ENCODE measurements around the gene CFAP58.

CFAP58 gene

DNA sequence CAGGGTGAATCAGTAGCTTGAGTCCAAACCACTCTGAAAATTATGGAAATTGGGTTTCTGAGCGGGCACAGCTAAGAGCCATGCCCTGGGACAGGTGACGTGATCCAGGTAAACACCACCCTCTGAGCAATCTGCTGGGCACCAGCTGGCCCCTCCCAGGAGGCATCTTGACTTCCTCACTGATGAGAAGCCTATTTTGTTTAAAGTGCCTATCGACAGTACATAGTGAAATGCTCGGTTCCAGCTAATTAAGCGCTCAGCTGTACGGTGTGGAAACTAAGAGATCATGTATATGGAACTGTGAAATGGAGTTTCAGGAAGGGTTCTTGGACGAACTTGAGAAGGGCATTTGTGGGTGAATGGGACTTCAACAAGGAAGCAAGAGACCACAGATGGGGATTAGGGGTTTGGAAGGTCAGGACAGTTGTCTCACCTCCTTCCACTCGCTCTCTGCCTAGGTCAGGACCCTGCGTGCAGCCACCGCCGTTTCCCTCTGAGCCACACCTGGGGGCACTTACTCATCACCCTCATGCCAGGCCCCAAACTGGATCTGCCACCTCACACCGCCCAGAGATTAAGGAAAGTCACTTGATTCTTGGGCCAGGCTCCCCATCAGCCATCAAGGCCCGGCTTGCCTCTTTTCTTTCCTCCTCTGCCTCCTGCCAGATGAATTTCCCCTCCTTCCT, 18.5 kb upstream of the CFAP58 start:
- DNase-seq: no peak

DNA sequence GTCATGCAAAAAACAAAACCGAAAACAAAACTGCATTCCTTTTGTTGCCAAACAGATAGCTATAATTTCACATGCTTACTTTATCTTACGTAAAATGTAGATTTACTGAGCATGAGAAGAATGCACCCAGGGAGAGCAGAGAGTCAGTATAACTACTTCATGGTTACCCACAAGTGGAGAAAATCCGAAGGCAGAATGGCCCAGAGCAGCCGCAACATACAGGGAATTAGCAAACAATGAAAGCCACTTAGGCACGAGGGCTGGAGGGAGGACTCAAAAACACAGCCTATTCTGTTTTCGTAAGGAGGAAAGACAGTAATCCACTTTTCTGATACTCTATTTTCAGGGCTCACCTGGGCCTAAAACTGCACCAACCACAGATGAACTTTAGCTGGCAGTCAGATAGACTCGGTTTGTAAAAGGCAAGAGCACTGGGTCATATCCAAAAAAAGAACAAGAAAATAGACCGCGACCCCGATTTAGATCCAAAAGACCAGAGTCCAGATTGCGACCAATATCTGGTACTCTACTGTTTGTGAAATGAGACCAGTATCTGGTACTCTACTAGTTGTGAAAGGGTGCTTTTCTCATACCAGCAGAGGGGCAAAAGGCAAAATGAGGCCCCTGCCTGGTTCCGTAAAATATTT, 16.7 kb upstream of the CFAP58 start:
- no peak for DNase-seq

DNA sequence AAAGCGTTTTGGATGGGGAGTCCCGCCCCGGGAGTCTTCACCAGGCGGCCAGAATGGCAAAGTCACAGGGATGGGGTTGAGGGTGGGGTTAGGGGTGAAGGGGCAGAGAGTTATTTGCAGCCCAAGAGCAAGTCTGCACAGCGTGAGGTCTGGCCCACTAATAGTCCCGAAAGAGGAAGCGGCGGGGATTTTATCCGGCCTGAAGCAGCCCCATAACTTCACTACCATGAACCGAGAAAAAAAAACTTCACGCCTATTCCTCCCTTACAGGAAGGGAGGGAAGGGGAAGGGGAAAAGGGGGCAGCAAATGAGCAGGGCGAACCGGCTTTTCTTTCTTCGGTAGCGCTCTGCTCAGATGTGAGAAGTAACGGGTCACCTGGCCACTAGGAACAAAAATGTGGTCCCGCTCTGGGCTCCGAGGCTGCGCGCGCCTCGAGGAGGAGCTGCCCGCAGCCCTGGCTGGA, 16.1 kb upstream of the CFAP58 start:
- no peak for DNase-seq

DNA sequence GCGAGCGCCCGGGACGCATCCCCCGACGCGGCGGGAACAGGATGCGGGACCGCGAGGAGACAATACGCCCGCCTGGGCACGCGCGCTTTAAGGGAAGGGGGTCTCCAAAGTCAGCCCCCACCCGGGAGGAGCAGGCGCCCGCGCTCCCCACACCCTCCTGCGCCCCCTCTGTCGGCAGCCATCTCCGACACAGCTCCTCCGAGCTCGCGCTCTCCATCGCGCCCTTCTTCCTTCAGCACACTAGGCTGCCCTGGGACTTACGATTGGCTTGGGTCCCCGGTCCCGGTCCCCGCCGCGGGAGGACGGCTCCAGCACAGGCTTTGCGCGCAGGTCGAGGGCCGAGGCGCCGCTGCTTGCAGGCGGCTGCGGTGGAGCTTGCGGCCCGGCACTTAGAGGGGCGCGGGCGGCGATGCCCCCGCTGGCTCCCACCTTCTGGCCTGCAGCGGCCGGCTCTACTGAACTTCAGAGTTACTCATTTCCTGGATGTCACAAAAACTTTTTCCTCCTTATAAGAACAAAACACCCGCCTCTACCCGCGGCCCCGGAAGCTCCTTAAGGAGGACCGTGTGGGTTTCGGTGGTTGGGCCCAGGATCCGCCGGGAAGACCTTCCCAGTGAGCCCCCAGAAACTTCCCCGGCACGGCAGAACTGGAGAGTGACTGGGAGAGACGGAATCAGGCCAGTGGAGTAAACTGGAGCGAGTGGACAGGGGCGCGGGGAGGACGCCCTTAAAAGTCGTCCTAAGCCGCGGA, 15.5 kb upstream of the CFAP58 start, which contains the start of gene ITPRIP:
ITPRIP (minus strand) TSS at position 481 of the 751 bp plus-strand sequence. CDS start 22,414 bp downstream, outside the sequence.
- peak; percentile 52 for DNase-seq

DNA sequence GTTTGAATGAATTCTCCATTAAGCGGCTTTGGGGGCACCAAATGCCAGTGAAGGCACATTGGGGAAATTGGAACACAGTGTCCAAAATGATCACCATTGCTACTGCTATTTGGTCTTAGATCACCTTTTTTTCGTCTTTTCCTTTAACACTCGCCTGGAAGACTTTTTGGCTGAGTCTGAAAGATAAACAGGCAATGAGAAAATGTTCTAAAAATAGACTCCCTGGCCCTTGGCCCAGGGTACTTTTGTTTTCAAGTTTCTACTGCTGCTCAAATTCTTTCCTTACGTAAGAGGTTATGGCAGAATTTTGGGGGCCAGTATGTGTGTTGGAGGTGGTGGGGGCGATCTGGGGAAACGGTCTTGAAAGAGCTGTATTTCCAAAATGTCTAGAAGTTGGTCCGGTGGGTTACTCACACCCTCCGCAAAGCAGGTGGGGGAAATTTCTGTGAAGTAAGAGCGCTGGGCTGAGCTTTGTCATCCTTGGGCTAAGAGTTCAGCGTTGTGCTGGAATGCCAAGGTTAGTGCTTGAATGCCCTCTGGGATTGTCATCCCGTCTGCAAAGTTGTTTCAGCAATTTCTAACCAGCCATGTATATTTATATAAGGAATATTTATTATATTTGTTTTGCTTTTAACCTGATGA, 14.0 kb upstream of the CFAP58 start:
- no peak for DNase-seq

DNA sequence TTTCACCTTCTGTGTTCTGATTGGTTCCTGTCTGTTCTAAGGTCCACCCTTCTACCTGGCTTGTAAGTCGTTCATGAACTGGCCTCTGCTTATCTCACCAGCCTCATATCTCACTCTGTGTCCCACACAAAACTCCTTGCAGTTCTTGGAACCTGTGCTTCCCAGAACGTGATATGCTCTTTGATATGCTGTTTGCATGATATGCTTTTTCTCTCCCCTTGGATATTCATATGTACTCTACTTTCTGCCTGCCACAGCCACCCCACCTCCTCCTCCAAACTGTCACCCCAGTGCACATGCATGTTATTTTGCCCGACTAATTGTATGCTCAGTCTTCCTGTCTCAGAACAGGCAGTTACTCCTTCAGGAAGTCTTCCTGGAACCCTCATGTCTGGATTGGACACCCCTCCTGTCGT, 13.5 kb upstream of the CFAP58 start:
- no peak for DNase-seq

DNA sequence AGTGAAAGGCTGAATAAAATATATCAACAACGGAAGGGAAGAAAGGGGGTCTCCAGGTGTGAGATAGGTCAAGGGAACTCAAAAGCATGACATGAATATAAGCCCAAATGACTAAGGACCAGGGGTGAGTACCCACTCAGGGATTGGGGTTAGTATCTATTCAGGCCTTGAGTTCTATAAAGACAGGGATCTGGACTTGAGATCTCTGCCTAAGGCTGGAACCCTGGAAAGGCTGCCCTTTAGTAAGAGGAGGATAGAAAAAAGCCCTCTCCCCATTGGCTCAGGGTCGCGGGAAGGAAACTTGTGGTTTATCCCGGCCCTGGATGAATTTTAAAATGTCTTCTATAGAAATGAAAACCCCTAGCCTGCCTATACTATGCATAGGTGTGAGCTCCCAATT, 13.0 kb upstream of the CFAP58 start:
- no peak for DNase-seq

DNA sequence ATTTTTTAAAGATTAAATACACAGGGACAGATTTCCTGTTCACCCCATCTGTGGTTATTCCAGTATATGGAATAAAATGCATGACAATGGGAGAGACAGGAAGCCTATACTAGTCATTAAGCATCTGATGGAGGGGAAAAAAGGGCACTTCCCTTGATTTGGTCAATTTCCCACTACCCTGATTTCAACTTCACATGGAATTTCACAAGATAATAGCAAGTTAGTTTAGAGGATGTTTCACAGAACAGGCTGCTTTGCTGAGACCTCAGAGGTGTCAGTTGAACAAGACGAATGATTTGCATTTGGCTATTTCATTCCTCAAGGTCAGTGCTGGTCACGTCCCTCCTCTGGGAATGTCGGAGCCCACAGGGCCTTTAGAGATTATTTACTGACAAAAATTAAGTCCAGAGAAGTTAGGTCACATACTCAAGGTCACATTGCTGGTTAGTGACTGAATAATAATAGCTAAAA, 10.7 kb upstream of the CFAP58 start:
- no peak for DNase-seq

DNA sequence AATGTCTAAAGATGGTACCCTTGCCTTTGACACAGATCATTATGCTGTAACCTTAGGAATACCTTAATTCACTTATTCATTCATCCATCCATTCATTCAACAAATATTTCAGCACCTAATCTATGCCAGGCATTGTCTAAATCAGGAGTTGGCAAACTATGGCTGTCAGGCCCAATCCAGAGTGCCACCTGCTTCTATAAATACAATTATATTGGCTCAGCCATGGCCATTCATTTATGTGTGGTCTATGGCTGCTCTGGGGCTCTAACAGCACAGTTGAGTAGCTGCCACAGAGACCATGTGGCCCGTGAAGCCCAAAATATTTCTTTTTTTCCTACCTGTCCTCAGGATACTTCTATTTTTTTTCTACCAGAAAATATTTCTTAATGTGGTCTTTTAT, 9.4 kb upstream of the CFAP58 start:
- DNase-seq: no peak

DNA sequence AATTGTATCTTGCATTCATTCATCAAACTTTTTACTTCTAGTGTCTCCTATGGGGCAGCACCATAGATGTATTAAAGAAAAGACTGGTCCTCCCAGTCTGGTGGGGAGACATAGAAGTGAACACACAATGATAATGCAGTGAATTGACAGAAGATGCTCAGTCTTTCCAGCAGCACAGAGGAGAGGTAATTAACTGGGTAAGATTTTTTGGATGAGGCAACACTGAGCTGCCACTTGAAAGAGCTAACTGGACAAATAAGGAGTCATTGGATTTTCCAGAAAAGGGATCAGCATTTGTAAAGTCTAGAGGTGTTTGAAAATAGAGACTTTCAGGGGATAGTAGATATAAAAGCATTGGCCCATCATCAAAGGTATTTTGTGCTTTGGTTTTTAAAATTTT, 8.1 kb upstream of the CFAP58 start:
- DNase-seq: no peak

DNA sequence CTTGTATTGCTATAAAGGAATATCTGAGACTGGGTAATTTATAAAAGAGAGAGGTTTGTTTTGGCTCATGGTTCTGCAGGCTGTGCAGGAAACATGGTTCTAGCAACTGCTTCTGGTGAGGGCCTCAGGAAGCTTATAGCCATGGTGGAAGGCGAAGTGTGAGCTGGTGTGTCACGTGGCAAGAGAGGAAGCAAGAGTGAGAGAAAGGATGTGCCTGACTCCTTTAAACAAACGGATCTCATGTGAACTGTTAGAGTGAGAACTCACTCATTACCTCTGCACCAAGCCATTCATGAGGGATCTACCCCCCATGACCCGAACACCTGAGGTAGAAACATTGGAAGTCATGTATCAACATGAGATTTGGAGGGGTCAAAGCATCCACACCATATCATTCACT, 7.7 kb upstream of the CFAP58 start:
- no peak for DNase-seq

DNA sequence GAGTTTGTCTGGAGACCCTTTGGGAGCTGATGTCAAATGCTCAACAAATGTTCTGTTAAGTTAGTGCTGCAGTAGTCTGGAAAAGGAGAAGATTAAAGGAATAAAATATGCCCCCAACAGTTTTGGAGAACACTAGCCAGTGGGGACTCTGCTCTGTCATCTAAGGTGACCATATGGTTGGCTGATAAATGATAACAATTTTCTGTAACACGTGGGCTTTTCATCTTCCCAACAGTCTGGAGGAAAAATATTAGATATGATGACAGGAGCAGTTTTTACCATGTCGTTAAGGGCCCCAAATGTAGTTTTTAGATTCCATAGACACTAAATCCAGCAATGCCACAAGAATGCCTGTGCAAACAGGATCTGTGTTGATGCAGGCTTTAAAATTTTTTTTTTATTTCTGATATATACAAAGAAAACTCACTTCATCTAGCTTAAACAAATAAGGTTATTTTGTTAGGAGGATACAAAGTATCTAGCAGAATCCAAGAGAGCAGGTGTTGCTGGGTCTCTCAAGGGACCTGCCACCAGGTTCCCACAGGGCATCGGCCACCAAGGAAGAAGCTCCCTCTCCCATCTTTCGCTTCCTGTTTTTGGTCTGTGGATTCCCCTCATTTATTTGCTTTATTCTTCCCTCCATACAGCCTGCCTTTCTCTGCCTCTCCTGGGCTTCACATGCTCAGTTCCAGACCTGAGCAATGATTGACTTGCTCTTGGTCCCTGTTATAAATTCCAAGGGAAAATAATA, 6.2 kb upstream of the CFAP58 start:
- no peak for DNase-seq

DNA sequence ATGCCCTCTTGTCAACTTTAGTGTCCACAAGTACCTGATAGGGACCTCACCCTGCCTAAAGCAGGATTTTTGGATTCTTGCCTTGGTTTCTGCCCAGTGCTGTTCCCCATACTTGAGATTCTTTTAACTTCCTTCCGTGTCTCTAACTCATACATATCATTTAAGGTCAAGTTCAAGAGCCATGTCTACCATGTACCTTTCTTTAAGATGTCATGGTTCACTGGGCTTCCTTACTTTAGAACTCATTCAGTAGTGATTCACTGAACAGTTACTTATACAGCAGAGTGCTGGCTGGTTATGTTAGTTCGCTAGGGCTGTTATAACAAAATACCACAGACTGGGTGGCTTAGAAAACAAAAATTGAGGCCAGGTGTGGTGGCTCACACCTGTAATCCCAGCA, 5.0 kb upstream of the CFAP58 start:
- DNase-seq: no peak

DNA sequence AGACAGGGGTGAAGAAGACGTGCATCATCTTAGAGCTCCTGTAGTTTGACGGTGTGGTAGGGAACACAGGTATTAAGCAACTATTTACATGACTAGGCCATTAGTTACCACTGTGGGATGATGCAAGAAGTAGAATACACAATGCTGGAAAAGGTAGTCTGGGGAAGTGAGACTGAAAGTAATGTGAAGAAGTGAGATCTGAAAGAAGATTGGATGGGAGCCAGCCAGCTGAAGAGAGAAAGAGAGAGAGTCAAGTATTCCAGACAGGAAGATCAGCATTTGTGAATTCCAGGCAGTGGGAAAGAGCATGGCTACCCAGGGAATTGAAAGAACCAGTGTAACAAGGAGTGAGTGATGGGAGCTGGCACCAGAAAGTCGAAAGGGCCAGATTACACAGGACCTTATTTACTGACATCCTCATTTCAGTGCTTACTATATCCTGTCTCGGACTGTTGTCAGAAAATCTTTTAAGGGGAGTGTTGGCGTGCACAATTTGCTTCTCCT, 4.0 kb upstream of the CFAP58 start:
- no peak for DNase-seq

DNA sequence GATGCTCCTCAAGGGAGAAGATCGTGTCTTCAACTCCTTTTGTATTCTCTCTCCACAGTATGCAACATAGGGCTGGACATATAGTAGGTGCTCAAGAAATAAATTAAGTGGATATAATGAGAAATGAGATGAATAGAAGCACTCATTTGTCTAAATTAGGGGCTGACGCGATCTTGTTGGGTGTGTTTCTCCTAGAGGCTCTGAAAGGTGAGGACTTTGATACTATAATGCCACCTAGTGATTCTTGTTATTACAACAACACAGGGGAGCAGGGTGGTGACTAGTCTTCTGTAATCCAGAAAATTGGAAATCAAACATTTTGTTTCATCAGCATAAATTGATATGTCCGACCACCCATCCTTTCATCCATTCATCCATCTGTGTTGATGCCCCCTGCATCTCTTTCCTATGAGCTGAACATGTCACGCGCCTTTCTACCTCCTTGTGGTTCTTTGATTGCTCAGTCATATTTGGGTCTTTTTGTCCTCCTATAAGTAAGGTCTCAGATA, 3.5 kb upstream of the CFAP58 start:
- no peak for DNase-seq

DNA sequence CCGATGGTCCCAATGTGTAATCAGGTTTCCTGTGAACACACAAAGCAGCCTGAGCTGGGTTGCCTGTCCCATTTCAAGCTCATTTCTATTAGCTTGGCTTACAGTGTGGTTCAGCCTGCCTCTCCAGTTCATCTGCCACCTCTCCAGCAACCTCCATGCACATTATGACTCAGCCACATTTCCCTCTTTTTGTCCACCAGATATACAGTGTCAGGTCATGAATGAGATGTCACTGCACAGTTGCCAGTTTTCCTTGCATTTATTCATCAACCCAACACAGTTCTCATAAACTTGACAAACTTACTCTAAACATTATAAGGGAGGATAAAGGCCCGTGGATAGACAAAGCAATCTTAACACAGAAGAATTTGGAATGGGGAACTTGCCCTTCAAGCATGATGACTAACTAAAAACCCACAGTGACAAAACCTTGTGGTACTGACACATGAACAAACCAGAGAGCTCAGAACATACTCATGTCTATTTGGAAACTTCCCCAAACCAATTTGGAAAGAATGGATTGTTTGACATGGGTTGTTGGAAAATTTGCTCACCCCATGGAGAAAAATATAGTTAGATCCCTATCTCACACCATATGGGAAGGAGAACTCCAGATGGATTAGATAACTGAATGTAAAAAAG, 2.5 kb upstream of the CFAP58 start:
- DNase-seq: no peak

DNA sequence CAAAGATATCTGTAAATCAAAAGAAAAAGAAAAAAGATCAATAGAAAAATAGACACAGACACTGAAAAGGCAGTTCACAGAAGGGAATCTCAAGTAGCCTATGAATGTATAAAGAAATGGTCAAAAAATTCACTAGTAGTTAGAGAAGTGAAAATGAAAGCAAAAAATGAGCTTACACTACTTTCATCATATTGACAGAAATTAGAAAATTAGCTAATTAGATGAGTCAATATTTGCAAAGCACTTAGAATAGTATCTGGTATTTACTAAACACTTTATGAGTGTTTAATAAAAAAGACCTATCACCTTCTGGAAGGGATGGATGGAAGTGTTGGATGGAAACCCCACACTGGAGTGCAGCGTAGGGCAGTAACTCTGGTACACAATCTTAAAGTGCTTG, 1.7 kb upstream of the CFAP58 start:
- no peak for DNase-seq

DNA sequence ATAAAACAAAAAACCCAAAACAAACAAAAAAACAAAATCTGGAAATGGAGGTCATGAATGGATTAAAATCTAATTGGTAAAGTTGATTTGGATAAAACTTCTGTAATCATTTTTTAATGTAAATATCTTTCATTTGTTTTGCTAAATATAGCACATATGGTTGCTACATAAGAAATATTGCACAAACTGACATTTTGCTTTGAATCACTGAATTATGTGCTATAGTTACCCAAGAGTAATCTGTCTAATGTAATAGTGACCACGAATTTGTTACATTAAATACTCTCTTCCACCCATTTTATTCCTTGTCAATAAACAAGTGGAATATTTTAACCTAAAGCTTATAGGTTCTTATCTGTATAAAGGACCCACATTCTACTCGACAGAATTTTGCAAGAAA, 6.2 kb downstream of the CFAP58 start:
- DNase-seq: no peak

DNA sequence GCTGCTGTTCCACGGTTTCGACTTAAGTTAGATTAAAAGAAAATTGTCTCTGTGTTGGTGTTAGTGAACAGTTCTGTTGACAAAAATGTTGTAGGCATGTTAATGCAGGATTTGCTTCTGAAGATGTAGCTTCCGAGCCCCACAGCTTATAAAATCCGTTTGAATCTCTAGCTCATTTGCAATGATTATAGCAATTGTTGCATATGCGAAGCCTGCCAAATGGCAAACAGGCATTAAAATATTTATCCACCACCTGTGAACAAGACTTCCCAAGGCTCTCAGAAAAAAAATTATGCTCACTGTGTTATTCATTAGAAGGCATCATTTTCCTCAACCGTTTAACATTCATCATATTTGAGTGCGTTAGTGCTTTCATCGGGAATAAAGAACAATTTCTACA, 14.3 kb downstream of the CFAP58 start:
- no peak for DNase-seq

DNA sequence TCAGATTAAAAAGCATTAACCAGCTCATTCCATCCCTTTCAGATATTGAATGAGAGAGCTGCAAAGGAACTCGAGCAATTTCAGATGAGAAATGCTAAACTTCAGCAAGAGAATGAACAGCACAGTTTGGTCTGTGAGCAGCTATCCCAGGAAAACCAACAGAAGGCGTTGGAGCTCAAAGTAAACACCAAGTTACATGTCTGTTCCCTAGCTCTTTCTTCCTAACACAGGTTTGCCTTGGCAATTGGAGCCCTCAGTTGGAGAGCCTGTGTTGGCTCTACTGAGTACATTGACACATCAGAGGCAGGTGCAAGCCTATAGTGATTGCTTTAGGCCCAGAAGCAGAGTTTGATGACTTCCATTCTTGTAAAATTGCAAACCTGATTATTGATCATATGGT, 14.7 kb downstream of the CFAP58 start:
- no peak for DNase-seq

DNA sequence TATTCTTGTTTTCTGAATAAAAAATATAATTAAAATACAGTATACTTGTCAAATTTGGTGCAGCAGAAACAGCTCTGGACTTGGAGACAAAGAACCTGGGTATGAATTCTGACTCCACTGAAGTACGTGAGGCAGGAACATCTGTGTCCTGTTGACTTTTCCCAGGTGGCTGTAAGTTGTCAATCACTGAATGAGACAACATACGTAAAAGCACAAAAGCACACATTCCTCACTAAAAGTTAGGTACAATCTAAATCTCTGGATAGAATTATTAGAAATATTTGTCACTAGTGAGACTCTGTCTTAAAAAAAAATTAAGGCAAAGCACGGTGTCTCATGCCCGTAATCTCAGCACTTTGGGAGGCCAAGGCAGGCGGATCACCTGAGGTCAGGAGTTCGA, 18.1 kb downstream of the CFAP58 start:
- no peak for DNase-seq

DNA sequence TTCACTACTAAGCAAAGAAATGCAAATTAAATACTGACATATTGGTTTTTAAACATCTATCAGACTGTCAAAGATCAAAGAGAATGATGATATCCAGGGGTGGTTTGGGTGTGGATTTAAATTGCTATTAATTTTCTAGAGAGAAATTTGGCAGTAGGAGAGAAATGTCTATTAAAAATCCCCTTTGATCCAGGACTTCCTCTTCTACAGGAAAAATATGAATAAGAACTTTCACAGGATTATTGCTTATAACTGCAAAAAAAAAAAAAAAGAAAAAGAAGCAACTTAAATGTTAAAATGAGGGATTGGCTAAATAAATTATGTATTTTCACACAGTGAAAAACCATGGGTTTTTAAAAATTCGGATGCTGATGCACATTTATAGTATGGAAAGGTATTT, 21.0 kb downstream of the CFAP58 start:
- no peak for DNase-seq
